HG02852 (cell line): Measurements from ENCODE around the gene DNAJC11.
"Not testable (repeated sequence)": the region's sequence is repeated elsewhere in the genome, so short reads cannot be mapped to it uniquely, and the experiment has no call there.

ENCODE experiments used
- ATAC-seq: cut with Tn5 transposase; IDR thresholded peaks from one replicate; pipeline ENCODE4 v1.9.1; 2021; ENCODE audit warnings: mild to moderate bottlenecking, moderate library complexity; ENCODE audit not compliant: unreplicated experiment

Gene DNAJC11, protein sequence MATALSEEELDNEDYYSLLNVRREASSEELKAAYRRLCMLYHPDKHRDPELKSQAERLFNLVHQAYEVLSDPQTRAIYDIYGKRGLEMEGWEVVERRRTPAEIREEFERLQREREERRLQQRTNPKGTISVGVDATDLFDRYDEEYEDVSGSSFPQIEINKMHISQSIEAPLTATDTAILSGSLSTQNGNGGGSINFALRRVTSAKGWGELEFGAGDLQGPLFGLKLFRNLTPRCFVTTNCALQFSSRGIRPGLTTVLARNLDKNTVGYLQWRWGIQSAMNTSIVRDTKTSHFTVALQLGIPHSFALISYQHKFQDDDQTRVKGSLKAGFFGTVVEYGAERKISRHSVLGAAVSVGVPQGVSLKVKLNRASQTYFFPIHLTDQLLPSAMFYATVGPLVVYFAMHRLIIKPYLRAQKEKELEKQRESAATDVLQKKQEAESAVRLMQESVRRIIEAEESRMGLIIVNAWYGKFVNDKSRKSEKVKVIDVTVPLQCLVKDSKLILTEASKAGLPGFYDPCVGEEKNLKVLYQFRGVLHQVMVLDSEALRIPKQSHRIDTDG

DNA sequence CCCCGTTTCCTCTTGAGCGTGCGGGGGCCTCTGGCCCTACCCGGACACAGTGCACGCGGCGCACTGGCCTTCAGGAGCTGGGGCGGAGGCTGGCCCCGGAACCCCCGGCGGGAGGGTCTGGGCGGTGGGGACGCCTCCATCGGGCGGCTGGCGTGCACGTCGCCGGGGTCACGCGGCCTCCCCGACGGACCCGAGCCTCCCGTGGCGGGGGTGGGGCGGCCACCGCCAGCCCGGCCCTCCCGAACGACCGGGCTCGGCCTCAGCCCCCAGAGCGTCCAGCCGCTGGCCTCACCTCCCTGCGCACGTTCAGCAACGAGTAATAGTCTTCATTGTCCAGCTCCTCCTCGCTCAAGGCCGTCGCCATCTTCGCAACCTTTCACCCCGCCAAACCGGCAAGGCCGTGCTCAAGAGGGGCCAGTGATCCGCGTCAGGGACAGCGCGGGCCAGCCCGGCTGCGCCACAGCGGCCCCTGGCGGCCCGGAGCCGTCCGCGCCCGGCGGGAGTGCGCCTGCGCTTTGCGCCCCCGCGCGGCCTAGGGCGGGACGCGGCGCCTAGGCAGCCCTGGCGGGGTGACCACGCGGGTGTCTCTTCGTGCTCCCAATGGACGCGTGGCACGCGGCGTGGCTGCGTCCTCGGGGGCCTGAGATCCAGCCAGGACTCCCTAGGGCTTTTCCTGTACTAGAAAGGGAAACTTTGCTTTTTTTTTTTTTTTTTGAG lies at the start of gene DNAJC11:
TSS of gene DNAJC11 (minus strand) at position 380 of the 717 bp plus-strand sequence. CDS start at position 364, 16 bp downstream.
- ATAC-seq = peak; percentile 93

DNA sequence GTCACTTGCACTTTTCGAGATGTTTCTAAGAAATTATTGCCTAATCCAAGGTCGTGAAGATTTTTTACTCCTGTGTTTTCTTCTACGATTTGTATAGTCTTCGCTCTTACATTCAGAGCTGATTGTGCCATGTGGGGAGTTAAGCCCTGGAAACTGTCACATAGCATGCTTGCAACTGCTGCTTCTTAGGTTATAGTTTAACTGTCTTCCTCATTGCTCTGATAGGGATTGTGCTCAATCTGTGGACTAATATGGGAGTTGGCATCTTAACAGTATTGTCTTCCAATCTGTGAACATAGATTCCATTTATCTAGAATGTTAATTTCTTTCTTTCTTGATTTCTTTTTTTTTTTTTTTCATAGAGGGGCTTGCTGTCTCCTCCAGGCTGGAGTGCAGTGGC lies 48.9 kb upstream of the DNAJC11 start:
- no peak for ATAC-seq

DNA sequence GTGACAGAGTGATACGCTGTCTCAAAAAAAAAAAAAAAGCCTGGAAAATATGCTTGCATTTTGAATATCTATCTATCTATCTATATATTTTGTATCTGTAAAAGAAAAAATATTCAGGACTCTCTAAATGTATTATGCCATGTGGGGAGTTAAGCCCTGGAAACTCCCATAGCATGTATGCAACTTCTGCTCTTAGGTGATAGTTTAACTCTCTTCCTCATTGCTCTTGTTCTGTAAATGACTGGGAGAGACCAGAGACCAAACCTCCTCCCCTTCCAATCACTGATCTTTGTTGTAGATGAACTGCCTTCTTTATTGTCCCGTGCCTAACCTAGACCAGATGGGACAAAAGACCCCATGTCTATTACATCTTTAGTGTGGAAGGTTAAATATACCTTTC lies 46.1 kb upstream of the DNAJC11 start:
- ATAC-seq = no peak

DNA sequence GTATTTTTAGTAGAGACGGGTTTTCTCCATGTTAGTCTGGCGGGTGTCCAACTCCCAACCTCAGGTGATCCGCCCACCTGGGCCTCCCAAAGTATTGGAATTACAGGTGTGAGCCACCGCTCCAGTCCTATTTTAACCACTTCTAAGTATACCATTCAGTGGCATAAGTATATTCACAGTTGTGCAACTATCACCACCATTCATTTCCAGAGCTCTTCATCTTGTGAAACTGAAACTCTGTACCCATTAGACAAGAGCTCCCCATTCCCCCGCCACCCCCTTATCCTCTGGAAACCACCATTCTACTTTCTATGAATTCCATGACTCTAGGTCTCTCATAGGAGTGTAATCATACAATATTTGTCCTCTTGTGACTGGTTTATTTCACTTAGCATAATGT lies 43.5 kb upstream of the DNAJC11 start:
- ATAC-seq = no peak

DNA sequence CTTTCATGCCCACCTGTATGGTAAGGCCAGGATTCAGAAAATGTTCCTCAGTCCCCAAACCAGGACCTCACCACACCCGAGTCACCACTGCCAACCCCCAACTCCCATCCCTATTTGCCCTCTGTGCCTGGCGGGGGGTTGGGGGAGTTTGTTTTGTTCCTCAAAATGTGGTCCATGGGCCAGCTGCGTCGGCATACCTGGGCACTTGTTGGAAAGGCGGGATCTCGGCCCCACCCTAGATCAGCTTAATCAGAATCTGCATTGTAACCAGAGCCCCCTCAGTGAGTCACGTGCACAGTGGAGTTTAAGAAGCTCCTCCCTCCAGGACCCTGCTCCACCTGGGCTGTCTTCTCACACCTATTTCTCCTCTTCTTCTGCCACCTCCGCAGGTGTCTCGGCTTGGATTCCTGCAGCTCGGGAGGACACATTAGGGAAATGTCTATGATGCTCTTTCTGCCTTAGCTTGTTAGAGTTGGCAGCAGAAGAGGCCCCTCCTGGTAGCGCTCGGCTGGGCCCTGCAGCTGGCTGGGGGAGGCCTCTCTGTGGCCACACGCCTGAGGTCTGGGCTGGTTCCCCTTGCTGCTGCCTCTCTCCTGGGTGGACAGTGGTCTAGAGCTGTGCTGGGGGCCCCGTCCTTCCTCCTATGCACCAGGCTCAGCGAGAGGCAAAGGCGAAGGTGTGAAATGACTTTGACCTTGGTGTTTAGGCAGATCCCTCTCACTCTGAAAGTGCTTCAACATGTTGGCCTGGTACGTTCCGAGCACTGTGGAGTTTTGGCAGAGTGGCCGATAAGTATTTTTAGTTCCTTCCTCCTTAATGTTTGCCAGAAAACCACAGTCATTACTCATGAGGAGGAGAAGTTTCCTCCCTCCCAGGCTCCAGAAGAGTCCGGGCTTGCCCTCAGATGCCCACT lies 41.8 kb upstream of the DNAJC11 start:
- ATAC-seq = no peak

DNA sequence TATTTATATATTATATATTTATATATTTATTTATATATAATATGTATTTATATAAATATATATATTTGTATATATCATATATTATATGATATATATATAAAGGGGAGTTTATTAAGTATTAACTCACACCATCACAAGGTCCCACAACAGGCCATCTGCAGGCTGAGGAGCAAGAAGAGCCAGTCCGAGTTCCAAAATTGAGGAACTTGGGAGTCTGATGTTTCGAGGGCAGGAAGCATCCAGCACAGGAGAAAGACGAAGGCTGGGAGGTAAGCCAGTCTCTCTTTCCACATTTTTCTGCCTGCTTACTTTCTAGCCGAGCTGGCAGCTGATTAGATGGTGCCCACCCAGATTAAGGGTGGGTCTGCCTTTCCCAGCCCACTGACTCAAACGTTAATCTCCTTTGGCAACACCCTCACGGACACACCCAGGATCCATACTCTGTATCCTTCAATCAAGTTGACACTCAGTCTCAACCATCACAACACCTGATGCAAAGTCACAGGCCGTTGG lies 41.1 kb upstream of the DNAJC11 start:
- ATAC-seq = not testable (repeated sequence)

DNA sequence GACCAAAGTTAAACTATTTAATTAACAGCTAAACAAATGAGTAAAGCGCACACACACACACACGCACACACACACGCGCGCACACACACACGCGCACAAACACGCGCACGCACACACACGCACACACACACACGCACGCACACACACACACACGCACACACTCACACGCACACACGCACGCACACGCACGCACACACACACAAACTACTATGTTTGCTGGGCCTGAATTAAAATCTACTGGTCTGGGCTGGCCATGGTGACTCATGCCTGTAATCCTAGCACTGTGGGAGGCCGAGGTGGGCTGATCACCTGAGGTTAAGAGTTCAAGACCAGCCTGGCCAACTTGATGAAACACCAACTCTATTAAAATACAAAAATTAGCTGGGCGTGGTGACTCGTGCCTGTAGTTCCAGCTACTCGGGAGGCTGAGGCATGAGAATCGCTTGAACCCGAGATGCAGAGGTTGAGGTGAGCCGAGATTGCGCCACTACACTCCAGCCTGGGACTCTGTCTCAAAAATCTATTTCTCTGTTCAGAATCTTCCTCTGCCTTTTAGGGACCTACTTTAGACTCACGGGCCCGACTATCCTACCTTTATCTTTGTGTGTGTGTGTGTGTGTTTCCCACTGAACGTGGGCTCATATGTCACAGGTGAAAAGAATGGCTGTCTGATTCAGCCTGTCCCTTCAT lies 37.5 kb upstream of the DNAJC11 start:
- no peak for ATAC-seq

DNA sequence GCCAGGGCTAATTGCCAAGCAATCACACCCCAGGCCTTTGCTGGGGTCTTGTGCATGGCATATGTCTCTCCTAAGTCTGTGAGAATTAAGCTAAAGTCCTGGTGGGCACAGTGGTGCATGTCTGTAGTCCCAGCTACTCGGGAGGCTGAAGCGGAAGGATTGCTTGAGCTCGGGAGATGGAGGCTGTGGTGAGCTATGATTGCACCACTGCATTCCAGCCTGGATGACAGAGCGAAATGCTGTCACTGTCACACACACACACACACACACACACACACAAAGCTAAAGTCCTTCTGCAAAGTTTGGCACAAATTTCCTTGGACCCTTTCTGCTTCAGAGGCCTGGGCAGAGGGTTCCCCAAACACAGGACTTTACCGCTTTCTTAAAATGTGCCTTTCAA lies 31.3 kb upstream of the DNAJC11 start:
- no peak for ATAC-seq

DNA sequence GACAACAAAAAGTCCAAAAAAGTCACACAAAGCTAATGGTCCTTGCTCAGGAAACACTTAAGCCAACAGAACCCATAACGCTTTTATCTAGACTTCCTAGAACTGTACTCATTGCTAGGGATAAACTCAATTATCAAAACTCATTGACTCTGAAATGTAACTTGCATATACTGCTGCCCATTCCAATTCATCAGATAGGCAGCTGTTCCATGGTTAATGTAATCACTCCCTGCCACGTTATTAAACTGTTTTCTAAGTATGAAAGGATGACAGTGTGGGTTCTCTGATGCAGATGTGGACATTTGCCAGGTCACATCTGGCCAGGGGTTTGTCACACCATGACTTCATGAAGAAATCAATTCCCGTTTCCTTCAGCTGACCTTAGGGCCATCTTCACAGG lies 30.3 kb upstream of the DNAJC11 start:
- no peak for ATAC-seq

DNA sequence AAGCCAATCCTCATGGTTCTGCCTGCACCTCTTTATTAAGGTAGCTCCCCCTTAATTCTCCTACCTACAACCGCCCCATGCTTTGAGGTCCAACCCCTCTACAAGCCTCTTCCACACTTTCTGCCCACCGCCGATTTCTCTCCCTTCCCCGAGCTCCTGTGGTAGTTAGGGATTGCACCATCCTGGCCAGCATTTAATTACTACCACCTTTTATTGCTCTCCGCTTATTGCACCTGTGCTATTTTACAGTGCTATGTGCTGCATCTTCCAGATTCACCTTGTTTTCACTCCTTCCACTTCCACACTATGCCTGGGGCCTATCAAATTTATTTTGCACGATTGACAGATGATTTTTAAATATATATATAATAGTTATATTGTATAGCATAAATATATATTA lies 29.3 kb upstream of the DNAJC11 start:
- ATAC-seq = no peak

DNA sequence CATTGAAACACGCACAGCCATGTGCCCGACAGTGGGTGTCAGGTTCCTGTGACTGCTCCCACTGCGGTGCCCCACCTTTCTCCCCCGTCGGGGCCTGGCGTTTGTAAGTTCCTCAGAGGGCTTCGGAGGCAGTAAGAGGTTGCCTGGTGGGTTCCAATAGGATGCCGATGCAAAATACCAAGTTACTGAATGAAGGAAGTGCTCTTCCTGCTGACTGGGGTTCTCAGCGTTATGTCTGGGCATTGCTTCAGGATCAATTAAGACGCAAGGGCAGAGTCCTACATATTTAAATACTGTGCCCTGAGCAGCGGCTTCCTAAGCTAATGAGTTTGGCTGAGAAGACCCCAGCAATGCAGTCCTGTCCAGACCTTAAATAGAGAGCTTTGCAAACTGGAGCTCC lies 28.9 kb upstream of the DNAJC11 start:
- ATAC-seq = no peak

DNA sequence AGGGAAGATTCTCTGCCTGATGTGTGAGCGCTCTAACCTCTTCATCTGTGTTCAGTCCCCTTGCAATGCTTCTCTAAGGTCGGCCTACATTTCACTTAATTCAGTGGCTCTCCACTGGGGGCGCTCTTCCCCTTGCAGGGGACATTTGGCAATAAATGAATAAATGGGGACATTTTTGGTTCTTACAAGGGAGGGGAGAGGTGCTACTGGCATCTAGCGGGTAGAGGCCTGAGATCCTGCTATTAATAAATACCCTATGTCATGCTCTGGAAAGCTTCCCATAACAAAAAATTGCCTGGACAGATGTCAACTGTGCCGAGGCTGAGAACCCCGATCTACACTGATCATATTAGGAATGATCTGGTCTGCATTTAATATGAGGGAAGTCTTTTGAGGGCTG lies 25.9 kb upstream of the DNAJC11 start:
- ATAC-seq = no peak

DNA sequence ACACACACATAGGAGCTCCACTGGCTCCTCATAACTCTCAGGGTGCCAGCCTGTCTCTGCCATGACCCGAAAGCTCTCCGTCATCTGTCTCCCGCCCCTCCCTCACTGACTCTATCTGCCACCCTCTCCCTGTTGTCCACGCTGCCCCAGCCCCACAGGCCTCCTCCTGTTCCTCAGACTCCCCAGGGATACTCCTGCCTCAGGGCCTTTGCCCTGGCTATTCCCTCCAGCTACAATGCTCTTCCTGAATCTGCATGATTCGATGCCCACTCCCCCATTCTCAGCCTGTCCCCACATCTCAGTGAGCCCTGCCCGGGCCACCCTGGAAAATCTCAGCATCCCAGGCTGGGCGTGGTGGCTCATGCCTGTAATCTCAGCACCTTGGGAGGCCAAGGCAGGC lies 24.6 kb upstream of the DNAJC11 start:
- ATAC-seq = no peak

DNA sequence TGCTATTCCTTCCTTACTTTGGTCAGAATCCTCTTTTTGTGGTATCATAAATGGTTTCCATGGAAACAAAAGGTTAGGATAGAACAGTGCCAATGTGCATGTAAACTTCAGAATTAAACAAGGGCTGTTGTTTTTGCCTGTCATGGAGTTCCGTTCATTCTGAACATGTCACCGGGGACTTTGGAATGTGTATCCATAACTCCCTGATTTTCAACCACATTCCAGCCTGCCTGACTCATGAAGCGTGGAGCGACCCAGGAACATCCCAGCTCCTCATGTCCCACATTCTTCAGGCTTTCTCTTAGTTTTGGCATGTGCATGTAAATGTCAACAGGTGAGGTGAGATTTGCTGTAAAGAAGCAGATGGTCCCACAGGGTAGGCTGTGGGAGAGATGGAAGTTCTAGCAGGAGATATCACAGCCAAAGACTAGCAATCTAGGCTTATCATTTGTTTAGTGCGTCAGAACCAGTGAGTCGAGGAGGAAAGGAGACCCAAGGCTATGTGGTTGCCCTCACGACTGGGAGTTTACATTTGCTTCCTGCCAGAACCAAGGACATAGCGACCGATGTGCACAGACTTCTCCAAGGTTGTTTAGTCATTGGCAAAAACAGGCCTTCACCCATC lies 23.0 kb upstream of the DNAJC11 start:
- no peak for ATAC-seq

DNA sequence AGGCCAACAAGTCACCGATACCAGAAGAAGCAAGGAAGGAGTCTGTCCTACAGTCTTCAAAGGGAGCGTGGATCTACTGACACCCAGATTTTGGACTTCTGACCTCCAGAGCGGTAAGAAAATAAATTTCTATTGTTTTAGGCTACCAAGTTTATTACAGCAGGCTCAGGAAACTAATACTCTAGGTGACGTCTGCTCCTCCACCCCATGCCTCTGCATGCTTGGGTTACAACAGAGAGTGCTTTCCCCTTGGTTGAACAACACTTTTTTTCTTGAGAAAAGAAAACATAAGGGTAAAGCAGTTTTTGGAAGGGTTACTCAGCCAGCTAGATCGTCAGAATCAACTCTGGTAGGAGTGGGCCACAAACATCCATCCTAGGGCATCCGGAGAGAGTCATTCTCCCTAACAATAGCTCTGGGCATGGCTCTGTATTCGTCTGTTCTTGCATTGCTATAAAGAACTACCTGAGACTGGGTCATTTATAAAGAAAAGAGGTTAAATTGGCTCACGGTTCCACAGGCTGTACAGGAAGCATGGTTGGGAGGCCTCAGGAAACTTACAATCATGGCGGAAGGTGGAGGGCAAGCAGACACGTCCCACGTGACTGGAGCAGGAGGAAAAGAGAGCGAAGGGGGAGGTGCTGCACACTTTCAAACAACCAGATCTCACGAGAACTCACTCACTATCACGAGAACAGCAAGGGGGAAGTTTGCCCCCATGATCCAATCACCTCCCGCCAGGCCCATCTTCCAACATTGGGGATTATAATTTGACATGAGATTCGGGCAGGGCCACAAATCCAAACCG lies 22.2 kb upstream of the DNAJC11 start:
- ATAC-seq = no peak

DNA sequence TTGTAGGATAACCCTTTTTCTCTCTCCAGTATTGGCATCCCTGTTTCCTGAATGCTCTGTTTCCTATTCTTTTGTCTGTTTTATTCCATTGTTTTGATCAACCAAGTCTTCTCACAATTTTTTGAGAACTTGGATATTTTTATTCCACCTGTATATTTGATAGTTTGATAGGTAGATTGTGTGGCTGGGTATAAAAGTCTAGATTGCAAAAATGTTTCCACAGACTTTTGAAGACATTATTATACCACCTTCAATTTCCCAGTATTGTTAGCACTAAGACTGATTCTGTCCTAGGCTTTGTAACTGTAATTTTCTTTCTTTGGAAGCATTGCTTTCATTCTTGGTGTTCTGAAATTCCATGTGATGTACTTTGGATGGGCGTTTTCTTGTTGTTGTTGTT lies 9.6 kb upstream of the DNAJC11 start:
- no peak for ATAC-seq

DNA sequence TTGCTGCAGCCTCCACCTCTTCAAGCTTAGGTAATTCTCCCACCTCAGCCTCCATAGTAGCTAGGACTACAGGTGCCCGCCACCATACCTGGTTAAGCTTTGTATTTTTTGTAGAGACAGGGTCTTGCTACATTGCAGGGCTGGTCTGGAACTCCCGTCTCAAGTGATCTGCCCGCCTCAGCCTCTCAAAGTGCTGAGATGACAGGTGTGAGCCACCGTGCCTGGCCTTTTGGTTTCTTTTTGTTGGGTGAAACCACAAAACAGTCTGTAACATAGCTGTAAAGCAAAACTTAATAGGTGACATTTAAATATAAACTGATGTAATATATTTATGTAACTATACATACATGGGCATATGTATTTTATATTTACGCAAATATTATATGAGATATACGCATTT lies 3.1 kb upstream of the DNAJC11 start:
- ATAC-seq = no peak

DNA sequence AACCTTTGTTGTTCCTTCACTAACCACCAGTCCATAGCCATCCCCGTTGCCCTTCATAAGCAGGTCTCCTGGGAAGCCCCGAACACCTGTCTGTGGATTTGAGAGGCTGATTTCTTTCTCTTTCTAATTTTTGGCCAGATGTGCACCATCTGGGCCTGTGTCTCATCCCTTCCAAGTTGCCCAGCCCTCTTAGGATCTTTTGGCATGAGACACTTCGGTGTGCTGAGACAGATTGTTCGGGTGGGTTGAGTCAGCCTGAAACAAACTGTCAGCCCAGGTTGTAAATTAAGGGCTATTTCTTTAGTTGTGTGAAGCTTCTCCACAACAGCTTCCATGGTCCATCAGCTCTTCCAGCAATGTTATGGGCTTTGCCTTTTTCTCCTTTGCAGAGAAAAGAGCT lies 1.4 kb upstream of the DNAJC11 start:
- ATAC-seq = no peak

DNA sequence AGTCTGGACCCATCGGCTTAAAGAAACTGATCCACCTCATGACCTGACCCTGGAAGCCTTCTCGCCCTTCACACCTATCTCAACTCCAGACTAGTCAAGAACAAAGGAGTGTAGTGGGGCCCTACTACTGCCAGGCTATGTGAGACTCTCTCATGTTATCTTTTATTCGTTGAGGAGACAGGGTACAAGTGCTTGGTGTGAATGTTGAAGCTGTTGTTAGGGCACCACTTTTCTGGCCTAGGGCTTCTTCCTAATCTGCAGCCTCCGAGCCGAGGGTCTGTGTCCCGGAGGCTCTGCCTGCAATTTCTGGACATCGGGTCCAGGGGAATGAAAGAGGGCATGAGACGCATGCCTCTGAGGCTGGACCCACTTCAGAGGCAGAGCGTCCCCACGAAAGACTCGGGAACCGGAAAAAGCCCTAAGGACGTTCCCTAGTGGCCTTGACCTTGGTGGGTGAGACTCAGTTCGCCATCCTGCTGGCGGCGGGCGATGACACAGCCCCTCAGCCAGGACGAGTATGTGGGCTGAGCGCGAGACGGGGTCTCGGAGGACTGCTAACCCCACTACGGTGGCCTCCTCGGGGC lies 671 bp downstream of the DNAJC11 start:
- ATAC-seq = no peak
